Lung (tissue), 12 donors: Measurements from ENCODE around the gene ALDH1L2. TPM values are rescaled to one million over a fixed set of nuclear protein-coding genes. Genes with fewer than 3 reads are reported as not detected.

Source experiments
- ATAC-seq: fragments of 200-7000 bp; cut with Tn5 transposase; one replicate; pipeline ENCODE4 v1.9.1; 2020; ENCODE audit warnings: moderate number of reproducible peaks; ENCODE audit not compliant: insufficient read depth, low FRiP score
- DNase-seq, 3 donors: peaks; one replicate each; pipeline ENCODE4 v3.0.0-alpha.2; 2013 to 2017
- H3K27ac ChIP-seq, 2 donors: one replicate each; pipeline ENCODE4 v1.5.1; 2013; ENCODE audit warnings: mild to moderate bottlenecking in 2 of 2, moderate library complexity in 2 of 2, control low read depth in 1 of 2, inconsistent platforms in 1 of 2, low read depth in 1 of 2, low read length in 1 of 2
- H3K27me3 ChIP-seq, 3 donors: one replicate each; pipeline ENCODE4 v1.5.1; 2013; ENCODE audit warnings: low read length in 2 of 3; ENCODE audit not compliant: control insufficient read depth in 3 of 3, insufficient read depth in 3 of 3
- H3K36me3 ChIP-seq, 4 donors: one replicate each; pipeline ENCODE4 v1.5.1; 2013; ENCODE audit warnings: low read length in 4 of 4, mild to moderate bottlenecking in 1 of 4, moderate library complexity in 1 of 4; ENCODE audit not compliant: control insufficient read depth in 4 of 4, insufficient read depth in 4 of 4
- H3K4me1 ChIP-seq, 5 donors: one replicate each; pipeline ENCODE4 v1.5.1; 2013; ENCODE audit warnings: low read length in 5 of 5, mild to moderate bottlenecking in 2 of 5, moderate library complexity in 1 of 5; ENCODE audit not compliant: control insufficient read depth in 5 of 5, insufficient read depth in 5 of 5
- H3K4me3 ChIP-seq: one replicate; pipeline ENCODE4 v1.5.1; 2013; ENCODE audit warnings: mild to moderate bottlenecking, control low read depth, moderate library complexity
- H3K9ac ChIP-seq, 2 donors: one replicate each; pipeline ENCODE4 v1.5.1; 2013; ENCODE audit warnings: low read length in 2 of 2, control low read depth in 1 of 2; ENCODE audit not compliant: insufficient read depth in 1 of 2
- H3K9me3 ChIP-seq, 4 donors: one replicate each; pipeline ENCODE4 v1.5.1; 2013; ENCODE audit warnings: low read length in 3 of 4, mild to moderate bottlenecking in 1 of 4, moderate library complexity in 1 of 4; ENCODE audit not compliant: control insufficient read depth in 4 of 4, insufficient read depth in 3 of 4
- WGBS, 2 donors: extraction: QIAGEN DNeasy Blood & Tissue Kit; methylation state at CpG; one replicate each; pipeline ENCODE4 v1.1.7; 2013; 5-methylcytosine and 5-hydroxymethylcytosine counted together
- polyA plus RNA-seq, 2 donors: library from polyadenylated mRNA; stranded (reverse); fragments of 200-250 nt; gene quantifications; one replicate each; pipeline ENCODE4 v1.2.1, GENCODE V29; 2013
- total RNA-seq, 2 donors: library from RNA; depleted of rRNA in 1 of 2; stranded (reverse); fragments of >200 nt in 1 of 2; gene quantifications; one replicate each; pipeline ENCODE4 v1.2.1, GENCODE V29; 2014 to 2021
- TF ChIP-seq, protein P1 (sequence below): IDR thresholded peaks from 2 replicates; pipeline ENCODE4 v1.5.1; 2012; ENCODE audit warnings: mild to moderate bottlenecking; ENCODE audit errors: control extremely low read depth, extremely low read depth
- donor health status: control.
- donor health status: control.
- donor health status: Bipolar disorder and iron deficiency.
- donor health status: healthy.
- donor health status: DM: yes; HTN: yes; CAD: no.

ALDH1L2 gene
- total and polyA plus RNA-seq, 4 donors = 1.1 to 28.4 (median 4.9) TPM

DNA sequence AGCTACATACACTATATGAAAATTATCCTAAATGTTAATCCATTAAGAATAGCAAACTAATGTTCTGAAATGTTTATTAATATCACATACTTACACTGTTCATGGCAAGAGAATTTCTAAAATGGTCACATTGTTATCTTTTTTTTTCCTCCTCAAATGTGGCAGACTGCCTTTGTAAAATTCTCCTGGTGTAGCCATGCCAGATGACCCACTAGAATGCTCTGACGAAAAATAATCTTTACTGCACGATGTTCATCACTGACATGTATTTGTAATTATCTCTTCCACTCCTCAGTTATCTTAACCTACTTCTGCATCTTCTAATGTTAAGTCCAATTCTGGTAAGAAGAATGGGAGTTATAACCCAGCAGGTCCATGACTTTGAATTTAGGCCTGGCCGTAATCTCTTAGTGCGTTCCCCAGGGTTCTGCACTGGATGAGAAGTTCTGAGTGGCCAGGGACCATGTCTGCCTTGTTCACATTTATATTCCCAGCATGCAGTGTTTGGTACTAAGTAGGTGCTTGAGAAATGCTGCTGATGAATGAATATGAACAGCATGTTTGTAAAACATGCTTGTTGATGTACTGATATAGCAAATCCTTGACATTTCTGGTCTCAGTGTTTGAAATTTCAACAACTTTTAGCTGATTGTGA is 51.4 kb downstream of the ALDH1L2 start:
- Histone ChIP-seq H3K9ac (no peak overlapping the region), H3K4me3 (no peak overlapping the region), H3K36me3 (peaks cover 0 to 9% (median 0%) of the 10 kb centered on the region in 4 donors), H3K27ac (no peak overlapping the region), H3K27me3 (no peaks in the 10 kb centered on the region), H3K9me3 (no peaks in the 10 kb centered on the region), H3K4me1 (peaks cover 0 to 4% (median 0%) of the 10 kb centered on the region in 5 donors)
- DNase-seq (peak in 1 of 3 donors; percentile 10), ATAC-seq (no peak)
- TF ChIP-seq, protein P1, sequence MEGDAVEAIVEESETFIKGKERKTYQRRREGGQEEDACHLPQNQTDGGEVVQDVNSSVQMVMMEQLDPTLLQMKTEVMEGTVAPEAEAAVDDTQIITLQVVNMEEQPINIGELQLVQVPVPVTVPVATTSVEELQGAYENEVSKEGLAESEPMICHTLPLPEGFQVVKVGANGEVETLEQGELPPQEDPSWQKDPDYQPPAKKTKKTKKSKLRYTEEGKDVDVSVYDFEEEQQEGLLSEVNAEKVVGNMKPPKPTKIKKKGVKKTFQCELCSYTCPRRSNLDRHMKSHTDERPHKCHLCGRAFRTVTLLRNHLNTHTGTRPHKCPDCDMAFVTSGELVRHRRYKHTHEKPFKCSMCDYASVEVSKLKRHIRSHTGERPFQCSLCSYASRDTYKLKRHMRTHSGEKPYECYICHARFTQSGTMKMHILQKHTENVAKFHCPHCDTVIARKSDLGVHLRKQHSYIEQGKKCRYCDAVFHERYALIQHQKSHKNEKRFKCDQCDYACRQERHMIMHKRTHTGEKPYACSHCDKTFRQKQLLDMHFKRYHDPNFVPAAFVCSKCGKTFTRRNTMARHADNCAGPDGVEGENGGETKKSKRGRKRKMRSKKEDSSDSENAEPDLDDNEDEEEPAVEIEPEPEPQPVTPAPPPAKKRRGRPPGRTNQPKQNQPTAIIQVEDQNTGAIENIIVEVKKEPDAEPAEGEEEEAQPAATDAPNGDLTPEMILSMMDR = no peak
- 93 to 95% methylated on average over 4 of the region's 4 CpGs for WGBS, 2 donors

- Histone ChIP-seq H3K27ac (no peak overlapping the region), H3K9me3 (no peaks in the 10 kb centered on the region), H3K36me3 (no peaks in the 10 kb centered on the region), H3K4me3 (no peak overlapping the region), H3K27me3 (no peaks in the 10 kb centered on the region), H3K9ac (no peak overlapping the region), H3K4me1 (peaks cover 0 to 6% (median 3%) of the 10 kb centered on the region in 5 donors)
- DNase-seq (no peak), ATAC-seq (no peak)
- 86% methylated on average over 9 of the region's 9 CpGs for WGBS, 2 donors
- TF ChIP-seq, protein P1 = no peak
These were observed 53.1 kb downstream of the ALDH1L2 start for GRCh38 chr12:105030820-105031807.

DNA sequence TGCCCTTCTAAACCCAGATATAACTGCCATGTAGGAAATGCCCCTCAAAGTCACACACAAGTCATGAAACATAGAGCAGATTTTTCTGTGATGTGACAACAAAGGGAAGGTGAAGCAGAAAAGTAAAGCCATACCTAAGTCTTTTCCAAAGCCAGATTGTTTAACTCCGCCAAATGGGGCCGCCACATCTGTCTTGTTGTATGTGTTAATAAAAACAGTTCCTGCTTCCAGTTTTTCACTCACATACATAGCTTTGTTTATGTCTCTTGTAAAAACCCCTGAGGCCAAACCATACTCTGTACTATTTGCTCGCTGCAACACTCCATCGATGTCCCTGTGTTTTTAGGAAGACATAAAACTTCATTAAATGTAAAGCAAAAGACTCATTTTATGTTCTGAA is 57.8 kb downstream of the ALDH1L2 start:
- no peaks in the 10 kb centered on the region for H3K9me3 ChIP-seq
- H3K4me1 ChIP-seq = peaks cover 0 to 18% (median 10%) of the 10 kb centered on the region in 5 donors
- no peak overlapping the region for H3K27ac ChIP-seq
- 86 to 88% methylated on average over 4 of the region's 4 CpGs for WGBS, 2 donors
- no peaks in the 10 kb centered on the region for H3K27me3 ChIP-seq
- DNase-seq (peak in 2 of 3 donors; percentile 39 to 49), ATAC-seq (no peak)
- peaks cover 0 to 1% (median 0%) of the 10 kb centered on the region in 4 donors for H3K36me3 ChIP-seq
- H3K9ac ChIP-seq = no peak overlapping the region
- TF ChIP-seq, protein P1 = no peak
- no peak overlapping the region for H3K4me3 ChIP-seq
